ENCODE results near the gene DEPDC7.
A peak's percentile ranks its signal among the peaks of the same experiment; 100 is the strongest.
"Not testable (repeated sequence)": the region's sequence is repeated elsewhere in the genome, so short reads cannot be mapped to it uniquely, and the experiment has no call there.

Gene DEPDC7

DNA sequence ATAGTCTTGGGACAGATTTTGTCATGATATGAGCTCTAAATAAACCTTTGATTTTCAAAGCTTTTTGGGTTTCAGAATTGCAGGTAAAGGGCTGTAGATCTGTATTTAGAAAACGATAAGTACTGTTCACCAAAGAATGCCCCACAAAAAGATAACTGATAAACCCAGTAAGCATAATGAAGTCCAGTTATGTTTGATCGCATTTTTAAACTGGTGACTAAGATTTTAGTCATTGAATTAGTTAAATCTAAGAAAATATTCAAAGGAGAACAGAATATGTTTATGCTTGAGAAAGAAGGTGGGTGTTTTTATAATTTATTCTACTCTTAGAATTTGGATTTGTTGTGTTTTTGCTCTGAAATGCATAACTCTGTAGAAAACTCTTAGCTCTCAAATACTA lies 11.6 kb downstream of the DEPDC7 start:
- DNase-seq: no peak

DNA sequence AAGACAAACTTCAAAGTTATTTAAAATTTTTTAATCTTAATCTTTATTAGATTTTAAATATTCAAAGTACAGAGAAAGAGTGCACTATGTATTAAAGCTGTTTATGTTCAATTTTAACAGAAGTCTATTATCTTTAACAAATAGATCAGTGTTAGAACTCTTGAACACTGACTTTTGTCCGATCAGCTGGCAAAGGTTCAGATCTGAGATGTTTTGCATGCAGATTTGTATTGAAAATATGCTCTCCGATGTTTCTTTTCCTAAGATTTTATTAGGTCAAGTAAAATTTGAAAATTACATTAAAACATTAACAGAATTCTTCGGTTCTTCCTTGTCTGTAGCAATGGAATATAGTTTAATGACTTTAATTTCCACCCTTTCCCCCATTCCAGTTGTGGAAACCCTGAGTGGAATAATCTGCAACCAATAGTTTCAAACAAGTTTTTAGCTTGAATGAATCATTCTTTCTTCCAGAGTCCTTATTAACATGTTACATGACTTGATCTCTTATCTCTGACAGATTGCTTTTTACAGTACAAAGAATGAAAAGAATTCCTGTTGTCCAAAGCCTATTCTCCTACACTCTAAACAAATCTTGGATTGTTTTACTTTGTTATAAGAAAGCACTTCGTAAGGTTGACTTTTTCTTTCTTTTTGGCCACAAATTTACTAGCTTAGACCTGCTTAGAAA lies 12.3 kb downstream of the DEPDC7 start:
- DNase-seq: no peak

DNA sequence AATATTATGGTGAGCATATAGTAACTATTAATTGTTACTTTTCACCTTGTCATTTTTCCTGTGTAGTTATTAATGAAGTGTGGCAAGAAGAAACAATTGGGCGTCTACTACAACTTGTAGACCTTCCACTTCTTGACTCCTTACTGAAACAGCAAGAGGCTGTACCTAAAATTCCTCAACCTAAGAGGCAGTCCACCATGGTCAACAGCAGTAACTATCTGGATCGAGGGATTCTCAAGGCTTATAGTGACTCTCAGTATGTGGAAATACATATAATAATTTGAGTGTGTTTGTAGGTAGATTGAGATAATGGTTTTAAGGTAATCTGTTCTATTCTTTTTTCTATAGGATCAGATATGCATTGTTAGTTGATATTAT lies 12.8 kb downstream of the DEPDC7 start:
- no peak for DNase-seq

DNA sequence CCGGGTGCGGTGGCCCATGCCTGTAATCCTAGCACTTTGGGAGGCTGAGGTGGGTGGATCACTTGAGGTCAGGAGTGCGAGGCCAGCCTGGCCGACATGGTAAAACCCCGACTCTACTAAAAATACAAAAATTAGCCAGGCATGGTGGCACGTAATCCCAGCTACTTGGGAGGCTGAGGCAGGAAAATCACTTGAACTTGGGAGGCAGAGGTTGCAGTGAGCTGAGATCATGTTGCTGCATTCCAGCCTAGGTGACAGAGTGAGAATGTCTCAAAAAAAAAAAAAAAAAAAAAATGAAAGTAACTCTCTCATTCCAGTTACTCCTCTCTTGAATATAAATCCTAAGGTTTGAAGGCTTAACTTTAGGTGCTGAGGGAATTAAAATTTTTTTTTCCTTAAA lies 13.5 kb downstream of the DEPDC7 start:
- not testable (repeated sequence) for DNase-seq

DNA sequence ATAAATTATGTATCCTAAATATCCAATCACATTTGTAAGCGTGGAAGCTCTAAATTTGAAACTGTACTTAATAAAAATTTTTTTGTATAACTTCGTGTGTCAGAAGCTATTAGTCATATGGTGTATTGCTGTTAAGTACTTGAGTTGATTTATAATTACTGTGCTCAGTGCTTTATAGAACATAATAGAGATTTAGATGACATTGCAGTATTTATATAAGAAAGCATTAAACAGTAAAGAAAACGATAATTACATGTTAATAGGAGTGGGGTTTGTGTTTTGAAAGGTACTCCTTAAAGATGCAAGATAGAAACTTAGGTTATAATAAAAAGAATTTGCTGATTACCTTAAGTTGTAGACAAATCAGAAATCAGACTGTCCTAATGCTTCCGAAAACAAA lies 17.8 kb downstream of the DEPDC7 start:
- DNase-seq: no peak

DNA sequence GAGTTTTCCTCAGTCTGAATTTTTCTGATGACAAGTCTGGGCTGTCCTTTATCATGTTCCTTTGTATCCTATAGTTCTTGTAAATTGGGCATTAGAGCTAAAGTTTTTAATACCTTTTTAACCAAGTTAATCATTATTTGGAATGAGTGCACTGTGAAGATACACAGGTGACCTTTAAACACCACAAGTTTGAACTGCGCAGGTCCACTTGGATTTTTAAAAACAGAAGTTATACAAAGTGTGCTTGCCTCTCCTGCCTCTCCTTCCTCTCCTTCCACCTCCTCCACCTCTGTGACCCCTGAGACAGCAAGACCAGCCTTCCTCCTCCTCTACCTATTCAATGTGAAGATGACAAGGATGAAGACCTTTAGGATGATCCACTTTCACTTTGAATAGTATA lies 19.3 kb downstream of the DEPDC7 start:
- DNase-seq: no peak

DNA sequence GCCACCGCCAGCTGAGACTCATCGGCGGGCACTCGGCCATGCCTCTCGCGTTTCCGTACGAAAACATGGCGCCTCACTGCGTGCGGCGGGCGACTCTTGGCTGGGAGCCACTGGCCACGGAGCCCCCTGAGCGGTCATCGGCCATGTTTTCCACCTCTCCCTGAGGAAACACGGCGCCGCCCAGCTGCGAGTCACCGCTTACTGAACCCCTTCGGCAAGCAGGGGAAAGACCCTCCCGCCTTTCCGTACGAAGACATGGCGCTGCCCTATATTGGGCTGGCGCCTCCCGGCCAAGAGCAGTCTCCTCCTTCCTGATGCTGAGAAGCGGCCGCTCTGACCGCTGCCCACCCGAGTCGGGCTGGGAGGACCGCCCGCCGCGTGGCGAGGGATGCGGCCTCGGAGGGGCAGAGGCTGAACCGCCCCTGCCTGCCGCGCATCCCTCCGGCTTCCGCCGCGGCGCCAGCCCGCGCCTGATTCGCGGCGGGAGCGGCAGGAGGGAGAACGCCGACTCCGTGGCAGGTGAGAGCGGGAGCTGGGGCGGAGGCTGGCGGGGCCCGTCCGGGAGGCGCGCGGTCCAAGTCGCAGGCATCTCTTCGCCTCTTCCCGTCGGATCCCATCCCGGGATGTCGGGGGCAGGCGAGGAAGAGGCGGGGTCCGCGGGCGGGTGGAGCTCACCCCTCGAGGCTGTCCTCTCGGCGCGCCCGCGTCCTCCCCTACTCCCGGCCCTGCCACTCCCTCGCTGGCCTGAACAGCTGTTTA lies 23.8 kb downstream of the DEPDC7 start, which contains the start of gene TCP11L1:
Gene TCP11L1 (plus strand): TSS at position 299 of the 759 bp plus-strand sequence. CDS start 4,202 bp downstream, outside the sequence.
- peak; percentile 75 for DNase-seq

DNA sequence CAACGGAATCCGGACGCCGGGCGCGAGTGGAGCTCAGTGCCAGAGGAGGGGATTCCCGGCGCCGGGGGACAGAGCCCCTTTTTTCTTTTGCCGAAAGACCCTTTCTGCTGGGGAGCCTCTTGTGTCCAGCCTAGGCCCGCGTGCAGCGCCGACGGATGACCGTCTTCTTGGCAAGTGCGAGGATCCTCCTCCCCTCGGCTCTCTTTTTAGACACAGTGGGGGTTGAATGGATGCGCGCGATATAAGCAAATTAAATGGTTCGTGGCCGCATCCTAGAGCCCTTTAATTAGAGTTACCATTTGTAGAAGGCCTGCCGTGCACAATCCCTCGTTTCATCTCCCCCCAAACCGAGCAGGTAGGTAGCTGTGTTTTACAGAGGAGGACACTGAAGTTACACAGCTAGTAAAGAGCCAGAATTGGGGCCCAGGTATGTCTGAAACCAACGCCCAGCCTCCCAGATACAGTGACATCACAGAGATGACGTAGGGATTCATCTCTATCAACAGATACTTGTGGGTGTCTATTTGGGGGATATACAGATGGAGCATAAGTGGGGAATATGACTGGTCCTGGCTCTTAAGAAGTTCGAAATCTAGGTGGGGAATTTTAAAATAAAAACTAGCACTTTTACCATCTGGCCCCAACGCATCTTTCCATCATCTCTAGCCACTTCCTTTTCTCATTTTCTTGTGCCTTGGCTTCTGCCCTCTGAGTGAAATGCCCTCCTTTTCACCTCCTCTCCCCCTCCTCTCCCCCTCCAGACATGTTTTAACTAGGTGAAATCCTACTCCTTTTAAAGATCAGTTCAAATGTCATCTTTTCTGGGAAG lies 24.6 kb downstream of the DEPDC7 start:
- peak; percentile 55 for DNase-seq

DNA sequence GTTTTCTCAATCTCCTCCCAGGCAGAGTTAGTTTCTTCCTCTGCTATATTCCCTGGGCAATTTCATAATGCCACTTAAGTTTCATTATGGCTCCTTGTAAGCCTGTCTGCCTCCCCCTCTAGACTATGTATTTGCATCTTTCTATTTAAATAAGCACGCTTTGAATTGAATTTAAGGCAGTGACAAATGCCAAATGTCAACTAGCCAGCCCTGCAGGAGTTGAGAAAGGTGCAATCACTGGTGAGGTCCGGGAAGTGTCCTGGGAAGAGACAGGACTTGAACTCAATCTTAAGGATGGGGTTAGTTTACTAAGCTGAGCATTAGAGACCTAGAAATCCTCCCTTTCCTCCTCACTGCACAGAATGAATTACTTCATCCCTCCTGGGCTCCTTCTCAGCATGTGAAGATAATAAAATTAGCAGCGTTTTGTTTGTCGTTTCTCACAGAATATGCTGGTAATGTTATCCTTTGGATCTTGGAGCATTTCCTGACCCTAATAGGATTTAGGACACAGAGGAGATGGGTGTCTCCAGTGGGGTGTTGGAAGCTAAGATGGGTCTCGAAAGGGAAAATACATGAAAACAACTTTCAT lies 25.3 kb downstream of the DEPDC7 start:
- no peak for DNase-seq

DNA sequence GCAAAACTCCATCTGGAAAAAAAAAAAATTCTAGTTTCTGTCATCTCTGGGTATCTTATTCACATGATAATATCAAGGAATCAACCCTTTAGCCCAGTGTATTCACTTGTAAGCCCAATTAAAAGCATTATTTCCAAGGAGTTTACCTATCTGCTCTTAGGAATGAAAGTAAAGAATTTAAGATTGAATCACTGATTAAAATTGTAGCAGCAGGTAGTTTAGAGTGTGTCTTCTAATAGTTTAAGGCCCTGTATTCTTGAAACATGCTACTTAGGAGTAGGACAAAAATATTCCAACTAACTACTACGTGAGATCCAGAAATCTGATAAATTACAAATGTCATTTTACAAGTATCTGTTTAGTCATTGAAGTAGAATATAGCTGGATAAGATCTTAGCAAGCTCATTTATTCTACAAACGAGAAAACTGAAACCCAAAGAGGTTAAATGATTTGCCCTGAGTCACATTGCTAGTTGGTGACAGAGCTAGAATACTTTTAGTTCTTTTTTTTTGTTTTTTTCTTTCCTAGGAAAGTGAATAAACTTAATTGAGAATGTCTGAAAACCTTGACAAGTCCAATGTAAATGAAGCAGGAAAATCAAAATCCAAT lies 27.6 kb downstream of the DEPDC7 start:
- no peak for DNase-seq

DNA sequence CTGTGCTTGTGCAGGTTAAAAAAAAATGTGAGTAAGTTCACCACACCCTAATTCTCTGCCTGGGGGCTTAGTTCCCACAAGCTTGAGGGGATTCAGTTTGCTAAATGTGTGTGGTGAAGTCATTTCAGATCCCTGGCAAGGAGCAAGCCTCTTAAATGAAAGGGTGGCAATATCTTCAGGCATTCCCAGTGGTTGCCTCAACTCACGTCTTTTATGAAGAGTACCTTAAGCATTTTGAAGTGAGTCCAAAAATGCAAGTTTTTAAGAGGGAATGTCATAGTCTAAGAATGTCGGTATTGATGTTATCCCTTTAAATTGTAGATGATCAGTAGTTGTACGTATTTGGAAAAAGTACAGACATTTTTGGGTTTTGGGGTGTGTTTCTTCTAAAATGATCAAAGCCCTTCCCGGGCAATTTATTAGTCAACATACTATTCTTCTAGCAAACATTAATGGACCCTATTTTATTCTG lies 28.6 kb downstream of the DEPDC7 start:
- DNase-seq: no peak

DNA sequence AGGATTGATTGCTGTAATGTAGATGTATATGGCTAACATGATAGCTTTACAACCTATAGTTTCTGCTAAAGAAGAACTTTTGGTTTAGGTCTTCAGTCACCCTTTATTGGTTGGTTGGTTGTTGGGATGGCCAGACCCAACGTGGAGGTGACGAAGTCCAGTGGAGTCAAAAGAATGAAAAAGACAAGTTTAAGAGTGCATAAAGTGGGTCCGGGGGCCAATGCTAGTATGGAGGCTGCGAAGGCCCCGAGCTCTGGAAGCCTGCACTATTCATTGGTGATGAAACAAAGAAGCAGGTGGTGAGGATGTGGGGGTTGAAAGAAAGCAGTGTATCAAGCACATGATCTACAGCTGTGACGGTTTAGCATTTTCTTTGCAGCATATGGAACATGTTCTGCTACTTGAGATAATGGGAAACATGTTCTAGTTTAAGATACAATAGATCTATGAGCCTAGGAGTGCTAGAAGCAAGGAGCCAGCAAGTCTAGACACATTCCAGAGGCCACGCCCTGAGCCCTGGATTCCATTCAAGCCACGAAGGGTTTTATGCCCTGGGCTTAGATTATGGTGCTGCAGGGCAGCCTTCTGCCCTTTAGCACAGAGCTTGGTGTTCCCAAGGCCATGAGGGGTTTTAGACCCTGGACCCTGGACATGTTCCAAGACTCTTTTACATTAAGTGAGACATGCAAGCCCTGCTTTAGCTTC lies 30.0 kb downstream of the DEPDC7 start:
- no peak for DNase-seq

DNA sequence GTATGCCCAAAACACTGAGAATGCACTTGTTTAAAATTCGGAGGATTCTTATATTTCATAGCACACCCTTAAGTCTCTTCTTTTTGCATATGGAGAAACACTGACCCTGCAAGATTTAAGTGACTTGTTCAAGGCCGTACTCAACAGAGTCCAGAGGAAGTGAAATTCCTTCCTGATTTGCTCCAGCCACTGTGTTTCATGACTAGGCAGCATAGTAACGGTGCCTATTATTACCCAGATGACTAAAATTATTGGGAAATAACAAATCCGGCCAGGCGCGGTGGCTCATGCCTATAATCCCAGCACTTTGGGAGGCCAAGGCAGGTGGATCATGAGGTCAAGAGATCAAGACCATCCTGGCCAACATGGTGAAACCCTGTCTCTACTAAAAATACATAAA lies 33.0 kb downstream of the DEPDC7 start:
- not testable (repeated sequence) for DNase-seq

DNA sequence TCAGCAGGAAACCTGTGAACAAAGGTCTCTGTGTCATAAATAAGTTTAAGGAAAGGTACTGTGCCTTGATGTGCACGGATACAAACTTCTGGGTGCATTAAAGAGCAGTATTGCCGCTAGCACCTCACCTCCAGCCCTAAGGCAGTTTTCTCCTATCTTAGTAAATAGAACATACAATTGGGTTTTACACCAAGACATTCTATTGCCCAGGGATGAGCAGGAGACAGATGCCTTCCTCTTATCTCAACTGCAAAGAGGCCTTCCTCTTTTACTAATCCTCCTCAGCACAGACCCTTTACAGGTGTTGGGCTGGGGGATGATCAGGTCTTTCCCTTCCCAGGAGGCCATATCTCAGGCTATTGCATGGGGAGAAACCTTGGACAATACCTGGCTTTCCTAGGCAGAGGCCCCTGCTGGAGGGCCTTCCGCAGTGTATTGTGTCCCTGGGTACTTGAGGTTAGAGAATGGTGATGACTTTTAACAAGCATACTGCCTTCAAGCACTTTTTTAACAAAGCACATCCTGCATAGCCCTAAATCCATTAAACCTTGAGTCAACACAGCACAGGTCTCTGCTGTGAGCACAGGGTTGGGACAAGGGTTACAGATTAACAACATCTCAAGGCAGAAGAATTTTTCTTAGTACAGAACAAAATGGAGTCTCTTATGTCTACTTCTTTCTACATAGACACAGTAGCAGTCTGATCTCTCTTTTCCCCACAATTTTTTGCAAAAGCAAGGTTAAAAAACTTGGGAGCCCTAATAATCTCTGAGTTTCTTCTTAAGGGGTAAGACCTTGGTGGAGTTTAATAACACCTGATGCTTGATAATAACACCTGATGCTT lies 34.1 kb downstream of the DEPDC7 start:
- not testable (repeated sequence) for DNase-seq

DNA sequence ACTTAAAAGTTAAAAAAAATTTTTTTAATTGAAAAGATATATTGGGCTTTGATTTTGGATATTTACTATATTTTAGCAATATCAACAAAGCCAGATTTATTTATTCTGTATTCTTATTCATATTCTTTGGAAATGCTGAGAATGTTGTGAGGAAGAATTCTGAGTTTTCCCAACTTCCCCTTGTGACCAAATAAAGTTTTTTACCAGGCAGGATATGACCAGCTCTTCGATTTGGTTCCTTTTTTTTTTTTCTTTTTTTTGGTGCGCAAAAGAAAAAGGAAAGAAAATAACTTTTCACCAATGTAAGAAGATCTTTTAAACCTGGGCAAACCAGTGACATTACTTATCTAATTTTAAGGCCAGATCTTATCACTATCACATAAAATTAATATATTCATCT lies 36.6 kb downstream of the DEPDC7 start:
- no peak for DNase-seq

DNA sequence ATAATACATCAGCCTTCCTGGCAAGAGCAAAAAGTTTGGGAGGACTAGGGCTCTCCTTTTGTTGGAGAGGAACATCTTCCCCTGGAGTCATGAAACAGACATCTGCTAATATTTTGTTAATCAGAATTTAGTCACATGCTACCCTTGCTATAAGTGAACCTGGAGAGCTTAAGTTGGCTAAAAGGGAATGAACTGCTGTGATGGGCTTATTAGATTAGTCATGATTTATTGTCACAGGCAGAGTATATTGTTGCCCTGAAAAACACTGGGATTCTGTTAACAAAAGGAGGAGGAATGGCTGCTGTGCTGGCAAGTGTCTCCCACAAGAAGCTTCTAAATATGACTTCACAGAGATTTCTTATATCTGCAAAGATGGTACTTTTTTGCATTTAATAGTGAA lies 39.7 kb downstream of the DEPDC7 start:
- no peak for DNase-seq

DNA sequence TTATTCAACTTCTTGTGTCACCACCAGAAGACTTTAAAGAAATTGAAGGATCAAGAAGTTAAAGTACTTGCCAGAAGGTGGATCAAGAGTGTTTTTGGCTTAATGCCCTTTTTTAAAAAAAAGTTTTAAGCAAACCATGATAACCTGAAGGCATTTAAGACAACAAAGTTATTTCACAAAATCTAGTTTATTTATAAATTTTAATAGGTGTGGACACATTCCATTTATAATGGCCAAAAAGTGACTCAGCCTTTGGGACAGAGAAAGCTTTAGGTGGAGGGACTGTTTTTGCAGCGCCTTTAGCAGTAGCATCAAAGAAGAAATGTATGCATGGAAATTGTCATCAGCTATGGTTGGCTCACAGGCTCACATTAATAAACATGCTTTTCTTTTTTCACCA lies 41.6 kb downstream of the DEPDC7 start:
- no peak for DNase-seq

DNA sequence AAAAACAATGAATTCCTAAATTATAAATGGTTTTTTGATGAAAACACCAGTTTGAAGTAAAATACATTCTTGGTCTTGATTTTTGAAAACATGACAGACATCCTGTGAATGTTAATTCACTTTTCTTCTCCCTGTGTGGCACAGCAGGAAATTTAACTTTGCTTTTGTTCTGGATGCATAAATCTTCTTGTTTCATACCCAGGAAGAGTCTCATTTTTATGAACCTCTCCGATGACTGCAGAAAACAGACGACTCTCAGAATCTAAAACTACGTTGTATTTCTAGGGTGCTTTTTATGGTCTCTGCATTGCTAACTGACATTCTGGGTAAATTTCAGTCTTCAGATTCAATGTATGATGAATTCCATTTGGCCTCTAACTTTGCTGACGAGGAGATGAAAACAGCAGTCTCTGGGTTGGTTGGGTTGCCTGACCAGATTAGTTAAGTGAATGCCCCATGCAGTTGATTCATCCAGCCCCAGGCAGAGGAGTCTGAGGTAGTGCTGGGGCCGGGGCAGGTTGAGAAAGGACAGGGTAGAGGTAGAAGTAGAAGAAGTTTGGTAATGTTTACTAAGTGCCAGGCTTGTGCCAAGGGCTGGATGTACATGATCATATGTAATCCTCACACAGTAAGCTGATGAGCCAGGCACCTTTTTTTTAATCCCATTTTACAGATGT lies 43.8 kb downstream of the DEPDC7 start:
- DNase-seq: no peak

DNA sequence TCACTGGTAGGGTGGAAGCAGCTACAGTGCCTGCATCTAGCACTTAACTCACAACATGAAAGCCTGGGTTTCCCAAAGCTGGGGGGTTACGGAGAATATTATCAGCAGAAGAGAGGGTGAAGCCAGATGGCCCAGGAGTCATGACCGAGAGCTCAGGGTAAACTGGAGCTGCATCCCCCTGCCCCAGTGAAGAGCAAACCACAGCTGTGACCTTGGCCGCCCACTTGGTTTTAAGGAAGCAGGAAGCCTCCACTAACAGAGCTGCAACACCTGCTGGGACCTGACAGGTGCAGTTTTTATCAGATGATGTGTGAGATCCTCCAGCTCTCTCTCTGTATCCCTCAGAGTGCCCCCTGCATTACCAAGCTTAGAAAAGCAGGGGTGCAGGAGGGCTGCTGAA lies 44.6 kb downstream of the DEPDC7 start:
- no peak for DNase-seq

DNA sequence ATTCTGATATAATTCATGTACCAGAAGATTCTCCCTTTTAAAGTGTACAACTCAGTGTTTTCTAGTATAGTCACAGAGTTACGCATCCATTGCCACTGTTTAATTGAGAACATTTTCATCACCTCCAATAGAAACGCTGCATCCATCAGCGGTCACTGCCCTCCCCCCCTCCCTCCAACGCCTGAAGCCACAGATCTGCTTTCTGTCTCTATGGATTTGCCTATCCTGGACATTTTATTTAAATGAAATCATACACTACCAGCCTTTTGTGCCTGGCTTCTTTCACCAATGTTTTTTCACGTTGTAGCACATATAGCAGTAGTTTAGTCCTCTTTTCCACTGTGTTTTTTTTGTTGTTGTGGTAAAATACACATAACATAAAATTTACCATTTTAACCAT lies 46.5 kb downstream of the DEPDC7 start:
- no peak for DNase-seq
